K562 (cell line): ENCODE data around the gene SLC16A10. TPM values are rescaled to one million over a fixed set of nuclear protein-coding genes. Genes with fewer than 3 reads are reported as not detected.

Experiments used
- ATAC-seq: fragments of 200-7000 bp; cut with Tn5 transposase; 3 replicates; pipeline ENCODE4 v1.9.1; 2020; ENCODE audit warnings: moderate library complexity
- BruUV-seq: library from RNA; stranded (reverse); fragments of 400-500 nt; replicated peaks from 2 replicates; lab custom pipeline; 2021; lab: Mats Ljungman, UMichigan
- CTCF ChIA-PET: fragments of 300-600 bp; formaldehyde crosslinking; extraction: SDS; loops from one replicate; lab custom pipeline; 2021; ENCODE audit warnings: low intra/inter-chr PET ratio; lab: Yijun Ruan, JAX
- POLR2A ChIA-PET: fragments of 300-600, 350-650 bp; sonication (Branson Sonifier 250); formaldehyde crosslinking; extraction: SDS; loops from one replicate; lab custom pipeline; 2021; ENCODE audit warnings: antibody characterized with exemption, inconsistent platforms; lab: Yijun Ruan, JAX
- DNase-seq, 4 experiments: peaks; one replicate each; pipeline versions ENCODE4 v3.0.0 to v3.0.0-alpha.2; 2011 to 2018; ENCODE audit warnings: low spot score in 3 of 4, mixed read lengths in 3 of 4; ENCODE audit errors: extremely low read depth in 1 of 4
- FAIRE-seq: peaks from 2 replicates; lab custom pipeline; 2011; peaks lifted over from hg19 to GRCh38; lab: Jason Lieb, UNC
- H2AFZ ChIP-seq: 2 replicates; pipeline ENCODE4 v1.6.0; 2011; ENCODE audit warnings: low read depth, low read length, control low read depth, inconsistent platforms
- H3K27ac ChIP-seq: fragments of 200-600 bp; 3 replicates; pipeline ENCODE4 v1.8.0; 2011; ENCODE audit warnings: low read depth, mild to moderate bottlenecking, control low read depth, inconsistent platforms, low read length, moderate library complexity, mixed read lengths; ENCODE audit errors: extremely low read depth
- H3K27me3 ChIP-seq, 2 experiments: fragments of 300-600 bp in 1 of 2; 2 replicates in 1 of 2; 3 replicates in 1 of 2; pipeline versions ENCODE4 v1.6.0 to v1.8.0; 2011; ENCODE audit warnings: inconsistent platforms in 2 of 2, low read length in 2 of 2, mild to moderate bottlenecking in 1 of 2, mixed read lengths in 1 of 2, moderate library complexity in 1 of 2; ENCODE audit not compliant: control insufficient read depth in 2 of 2, insufficient read depth in 2 of 2
- H3K36me3 ChIP-seq: fragments of 300-600 bp; 3 replicates; pipeline ENCODE4 v1.8.0; 2011; ENCODE audit warnings: mild to moderate bottlenecking, low read length, inconsistent platforms; ENCODE audit not compliant: control insufficient read depth, insufficient read depth
- H3K4me1 ChIP-seq, 2 experiments: fragments of 200-600 bp in 1 of 2; replicated peaks in 1 of 2; 2 replicates in 1 of 2; 3 replicates in 1 of 2; pipeline versions ENCODE4 v1.5.1 to v1.8.0; 2011; ENCODE audit warnings: inconsistent platforms in 2 of 2, low read length in 2 of 2, mild to moderate bottlenecking in 1 of 2, mixed read lengths in 1 of 2, moderate library complexity in 1 of 2; ENCODE audit not compliant: control insufficient read depth in 2 of 2, insufficient read depth in 2 of 2
- H3K4me2 ChIP-seq: 2 replicates; pipeline ENCODE4 v1.6.1; 2011; ENCODE audit warnings: low read length, control low read depth, inconsistent platforms, mixed read lengths; ENCODE audit not compliant: insufficient read depth
- H3K4me3 ChIP-seq: fragments of 200-600 bp; sonication (generic), shearing (Covaris generic); 2 replicates; pipeline ENCODE4 v1.5.1; 2016; ENCODE audit warnings: control low read depth, inconsistent platforms
- H3K79me2 ChIP-seq: fragments of 200-600 bp; 3 replicates; pipeline ENCODE4 v1.8.0; 2011; ENCODE audit warnings: low read length, inconsistent platforms; ENCODE audit not compliant: control insufficient read depth, insufficient read depth
- H3K9ac ChIP-seq, 2 experiments: 2 replicates each; pipeline versions ENCODE4 v1.6.0 to v1.6.1; 2011; ENCODE audit warnings: low read depth in 2 of 2, low read length in 2 of 2, control low read depth in 1 of 2, inconsistent platforms in 1 of 2, mild to moderate bottlenecking in 1 of 2, mixed read lengths in 1 of 2; ENCODE audit not compliant: insufficient read depth in 1 of 2
- H3K9me1 ChIP-seq: one replicate; pipeline ENCODE4 v1.6.0; 2011; ENCODE audit warnings: inconsistent platforms, mild to moderate bottlenecking, low read length, moderate library complexity; ENCODE audit not compliant: control insufficient read depth, insufficient read depth
- H3K9me3 ChIP-seq: replicated peaks from 2 replicates; pipeline ENCODE4 v1.5.1; 2011; ENCODE audit warnings: low read depth, low read length, inconsistent platforms; ENCODE audit not compliant: control insufficient read depth, insufficient read depth
- H4K20me1 ChIP-seq: replicated peaks from 2 replicates; pipeline ENCODE4 v1.6.1; 2011; ENCODE audit warnings: low read length, inconsistent platforms, mixed read lengths; ENCODE audit not compliant: control insufficient read depth, insufficient read depth
- ATF1 ChIP-seq, 2 experiments: fragments of 450-650 bp in 1 of 2; IDR thresholded peaks; 2 replicates each; pipeline ENCODE4 v1.6.1; 2016; ENCODE audit warnings: missing compliant biosample characterization in 1 of 2, missing genetic modification characterization in 1 of 2
- KLF13 ChIP-seq: fragments of 450-650 bp; IDR thresholded peaks from 2 replicates; pipeline ENCODE4 v1.6.1; 2016; ENCODE audit warnings: missing genetic modification characterization, low read depth, mild to moderate bottlenecking, missing compliant biosample characterization, moderate library complexity, borderline replicate concordance
- NONO ChIP-seq, 2 experiments: fragments of 200-400 bp in 1 of 2; fragments of 450-650 bp in 1 of 2; formaldehyde crosslinking in 1 of 2; IDR thresholded peaks; 2 replicates each; pipeline ENCODE4 v1.6.1; 2017; ENCODE audit warnings: low read depth in 2 of 2, mild to moderate bottlenecking in 2 of 2, moderate library complexity in 2 of 2, low read length in 1 of 2
- POLR2AphosphoS2 ChIP-seq: IDR thresholded peaks from 2 replicates; pipeline ENCODE4 v1.6.1; 2012; ENCODE audit warnings: low read length, improper control_type of control experiment
- ZBTB26 ChIP-seq: fragments of 450-650 bp; formaldehyde crosslinking; IDR thresholded peaks from 2 replicates; pipeline ENCODE4 v1.4.0; 2022; ENCODE audit warnings: missing genetic modification characterization
- ZNF133 ChIP-seq: fragments of 250-450 bp; sonication (Bioruptor Pico); IDR thresholded peaks from 2 replicates; pipeline ENCODE4 v1.4.0; 2020; ENCODE audit warnings: mild to moderate bottlenecking
- ZNF143 ChIP-seq: sonication (generic); formaldehyde crosslinking; IDR thresholded peaks from 2 replicates; pipeline ENCODE4 v1.9.0; 2022; ENCODE audit warnings: mild to moderate bottlenecking, missing genetic modification reagents
- ZNF395 ChIP-seq: fragments of 200-800 bp; sonication (Bioruptor generic); IDR thresholded peaks from 2 replicates; pipeline ENCODE4 v1.6.1; 2017; ENCODE audit warnings: missing genetic modification characterization, missing compliant biosample characterization
- ZNF589 ChIP-seq: fragments of 200-800 bp; sonication (Bioruptor generic); IDR thresholded peaks from 2 replicates; pipeline ENCODE4 v1.6.1; 2016; ENCODE audit warnings: low read depth, missing genetic modification characterization, missing compliant biosample characterization
- WGBS: fragments of 100-300 bp; shearing (Covaris generic); methylation state at CpG from one replicate; pipeline ENCODE4 v1.1.6; 2016; ENCODE audit warnings: low coverage, mixed read lengths; ENCODE audit not compliant: insufficient coverage; ENCODE audit errors: missing lambda C conversion rate; 5-methylcytosine and 5-hydroxymethylcytosine counted together
- in situ Hi-C: fragments of 300-500 bp; cut with MboI; formaldehyde crosslinking; loops from 4 replicates; pipeline ENCODE4 v1.15.0; 2018; ENCODE audit warnings: inconsistent platforms, mixed read lengths
- intact Hi-C: fragments of 100-400 bp; cut with micrococcal nuclease; formaldehyde crosslinking; loops from 2 replicates; pipeline ENCODE4 v1.14.2; 2022
- polyA plus RNA-seq, 8 experiments: library from polyadenylated mRNA; depleted of rRNA in 4 of 8; stranded (reverse) in 5 of 8; unstranded in 3 of 8; fragments of >200 nt; fragmentation: Nextera tagmentation in 2 of 8; fragmentation: Illumina TruSeq in 1 of 8; extraction: Ambion mirVana in 2 of 8; extraction: Trizol in 1 of 8; gene quantifications; 2 replicates each; pipeline versions ENCODE4 v1.2.1 to v1.2.3, GENCODE V29; 2011 to 2014; ENCODE audit warnings: inconsistent platforms in 1 of 8, missing spikeins in 1 of 8
- total RNA-seq, 7 experiments: library from RNA; depleted of rRNA in 6 of 7; stranded (reverse); fragments of >200 nt in 6 of 7; fragmentation: Illumina TruSeq in 2 of 7; extraction: Trizol in 2 of 7; gene quantifications; 2 replicates each; pipeline versions ENCODE4 v1.2.1 to v1.2.3, GENCODE V29; 2011 to 2021; ENCODE audit warnings: low replicate concordance in 1 of 7

SLC16A10 gene
- total and polyA plus RNA-seq, 9 of the 15 experiments (the other 6 are each of a cell fraction or from before 2014, with no cell fraction given), result 0.02 to 0.54 (median 0.24) TPM; not detected in 4

GRCh38 chr6:111267764-111268333 lies 180.5 kb downstream of the SLC16A10 start:
- CTCF ChIA-PET, result no interaction called here
- peaks cover 40% of the 10 kb centered on the region for H3K79me2 ChIP-seq
- no peaks in the 10 kb centered on the region for H3K27me3 ChIP-seq
- 93% methylated on average over 7 of the region's 7 CpGs for WGBS
- no peaks in the 10 kb centered on the region for H4K20me1 ChIP-seq
- no peak for DNase-seq
- no peak overlapping the region for H3K4me3 ChIP-seq
- in situ Hi-C loops, result loop anchor here (25.0 kb wide), 1 partner anchor 369 kb away; no protein-coding TSS in a partner anchor
- H3K27ac ChIP-seq, result no peak overlapping the region
- no peak overlapping the region for H3K9ac ChIP-seq
- H3K9me1 ChIP-seq, result no peaks in the 10 kb centered on the region
- no TSS peak for BruUV-seq
- ATAC-seq, result no peak
- no peaks in the 10 kb centered on the region for H3K9me3 ChIP-seq
- no peak overlapping the region for H2AFZ ChIP-seq
- no peak overlapping the region for H3K4me2 ChIP-seq
- no peak for FAIRE-seq
- POLR2A ChIA-PET, result no interaction called here
- intact Hi-C loops, result no loop called here
- H3K4me1 ChIP-seq, result peaks cover 4 to 24% of the 10 kb centered on the region in 2 experiments; a peak in 3 of 5 replicates
- H3K36me3 ChIP-seq, result peaks cover 49% of the 10 kb centered on the region; the same call in 2 of the 3 replicates
- TF ChIP-seq ZNF395 (CRISPR knock-in tag) (no peak), NONO (IDR thresholded peaks at IDR 0.05; ENCODE audit: low read depth in 2 of 2, low read length in 1 of 2) (no peak), ZBTB26 (CRISPR knock-in tag) (no peak), ZNF143 (CRISPR knock-in tag) (no peak), POLR2AphosphoS2 (no peak), ATF1 (CRISPR knock-in tag; IDR thresholded peaks at IDR 0.05) (no peak), ATF1 (tag; IDR thresholded peaks at IDR 0.05) (no peak), KLF13 (tag) (no peak), ZNF133 (CRISPR knock-in tag) (no peak), ZNF589 (CRISPR knock-in tag) (no peak)
